HepG2 (cell line): ENCODE measurements around the gene COX7A1. TPM values are rescaled to one million over a fixed set of nuclear protein-coding genes. Genes with fewer than 3 reads are reported as not detected.

Experiments
- CBX1 ChIP-seq: IDR thresholded peaks from one replicate; pipeline ENCODE4 v1.6.1; 2016; ENCODE audit warnings: antibody characterized with exemption, low read depth
- CENPBD1 ChIP-seq: sonication (generic); formaldehyde crosslinking; IDR thresholded peaks from 2 replicates; pipeline ENCODE4 v1.8.0; 2022; ENCODE audit warnings: missing genetic modification reagents, low read depth, mild to moderate bottlenecking, borderline replicate concordance
- ETV5 ChIP-seq: IDR thresholded peaks from 2 replicates; pipeline ENCODE4 v1.6.1; 2018; ENCODE audit warnings: missing biosample characterization, missing genetic modification reagents, inconsistent platforms, borderline replicate concordance
- KDM5B ChIP-seq: sonication (generic); formaldehyde crosslinking; IDR thresholded peaks from 2 replicates; pipeline ENCODE4 v1.4.0; 2020; ENCODE audit warnings: missing genetic modification reagents, mild to moderate bottlenecking, borderline replicate concordance
- MEF2D ChIP-seq: sonication (generic); formaldehyde crosslinking; IDR thresholded peaks from 2 replicates; pipeline ENCODE4 v1.5.1; 2020; ENCODE audit warnings: mild to moderate bottlenecking, missing genetic modification reagents
- NFYC ChIP-seq: IDR thresholded peaks from 2 replicates; pipeline ENCODE4 v1.6.1; 2016; ENCODE audit warnings: missing genetic modification reagents, missing compliant biosample characterization
- PATZ1 ChIP-seq: sonication (generic); formaldehyde crosslinking; IDR thresholded peaks from 2 replicates; pipeline ENCODE4 v1.4.0; 2020; ENCODE audit warnings: missing genetic modification reagents
- SMAD1 ChIP-seq: sonication (generic); formaldehyde crosslinking; IDR thresholded peaks from 2 replicates; pipeline ENCODE4 v1.4.0; 2020; ENCODE audit warnings: missing genetic modification reagents, low read depth, mild to moderate bottlenecking, borderline replicate concordance
- SMAD9 ChIP-seq: sonication (generic); formaldehyde crosslinking; IDR thresholded peaks from 2 replicates; pipeline ENCODE4 v1.5.1; 2020; ENCODE audit warnings: mild to moderate bottlenecking, missing genetic modification reagents
- TFE3 ChIP-seq: IDR thresholded peaks from 2 replicates; pipeline ENCODE4 v1.6.1; 2016
- ZMAT5 ChIP-seq: sonication (generic); formaldehyde crosslinking; IDR thresholded peaks from 2 replicates; pipeline ENCODE4 v1.5.0; 2020; ENCODE audit warnings: mild to moderate bottlenecking, low read depth, missing genetic modification reagents, borderline replicate concordance
- polyA plus RNA-seq, 8 experiments: library from polyadenylated mRNA; depleted of rRNA in 3 of 8; stranded (reverse) in 7 of 8; unstranded in 1 of 8; fragments of >200 nt; fragmentation: Illumina TruSeq in 4 of 8; extraction: Trizol in 4 of 8; gene quantifications; 2 replicates each; pipeline versions ENCODE4 v1.2.1 to v1.2.3, GENCODE V29; 2011 to 2016; ENCODE audit warnings: low read depth in 4 of 8, missing spikeins in 1 of 8, mixed read lengths in 1 of 8; ENCODE audit not compliant: insufficient read depth in 1 of 8
- total RNA-seq, 5 experiments: library from RNA; depleted of rRNA; stranded (reverse); fragments of >200 nt; fragmentation: Illumina TruSeq; extraction: Trizol; gene quantifications; 2 replicates each; pipeline ENCODE4 v1.2.3, GENCODE V29; 2016; ENCODE audit warnings: low read depth in 1 of 5
- TF ChIP-seq, protein P1 (sequence below): sonication (generic); formaldehyde crosslinking; IDR thresholded peaks from 2 replicates; pipeline ENCODE4 v1.8.0; 2022; ENCODE audit warnings: missing genetic modification reagents, mild to moderate bottlenecking, moderate library complexity, borderline replicate concordance
- TF ChIP-seq, protein P2 (sequence below): sonication (generic); formaldehyde crosslinking; IDR thresholded peaks from 2 replicates; pipeline ENCODE4 v1.4.0; 2020; ENCODE audit warnings: missing genetic modification reagents, borderline replicate concordance
- TF ChIP-seq, protein P3 (sequence below): sonication (generic); formaldehyde crosslinking; IDR thresholded peaks from 2 replicates; pipeline ENCODE4 v1.5.0; 2020; ENCODE audit warnings: missing genetic modification reagents

The COX7A1 gene
- total and polyA plus RNA-seq, 2 of the 13 experiments (the other 11 are each of a cell fraction or from before 2014, with no cell fraction given), result not detected

- TF ChIP-seq ZMAT5 (CRISPR knock-in tag), result no peak
- TF ChIP-seq PATZ1 (CRISPR knock-in tag), result peak; percentile 47
- no peak for TF ChIP-seq CENPBD1
- no peak for TF ChIP-seq MEF2D (CRISPR knock-in tag)
- TF ChIP-seq, protein P1, sequence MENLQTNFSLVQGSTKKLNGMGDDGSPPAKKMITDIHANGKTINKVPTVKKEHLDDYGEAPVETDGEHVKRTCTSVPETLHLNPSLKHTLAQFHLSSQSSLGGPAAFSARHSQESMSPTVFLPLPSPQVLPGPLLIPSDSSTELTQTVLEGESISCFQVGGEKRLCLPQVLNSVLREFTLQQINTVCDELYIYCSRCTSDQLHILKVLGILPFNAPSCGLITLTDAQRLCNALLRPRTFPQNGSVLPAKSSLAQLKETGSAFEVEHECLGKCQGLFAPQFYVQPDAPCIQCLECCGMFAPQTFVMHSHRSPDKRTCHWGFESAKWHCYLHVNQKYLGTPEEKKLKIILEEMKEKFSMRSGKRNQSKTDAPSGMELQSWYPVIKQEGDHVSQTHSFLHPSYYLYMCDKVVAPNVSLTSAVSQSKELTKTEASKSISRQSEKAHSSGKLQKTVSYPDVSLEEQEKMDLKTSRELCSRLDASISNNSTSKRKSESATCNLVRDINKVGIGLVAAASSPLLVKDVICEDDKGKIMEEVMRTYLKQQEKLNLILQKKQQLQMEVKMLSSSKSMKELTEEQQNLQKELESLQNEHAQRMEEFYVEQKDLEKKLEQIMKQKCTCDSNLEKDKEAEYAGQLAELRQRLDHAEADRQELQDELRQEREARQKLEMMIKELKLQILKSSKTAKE (CRISPR knock-in tag), result no peak
- TF ChIP-seq ETV5, result no peak
- TF ChIP-seq, protein P2, sequence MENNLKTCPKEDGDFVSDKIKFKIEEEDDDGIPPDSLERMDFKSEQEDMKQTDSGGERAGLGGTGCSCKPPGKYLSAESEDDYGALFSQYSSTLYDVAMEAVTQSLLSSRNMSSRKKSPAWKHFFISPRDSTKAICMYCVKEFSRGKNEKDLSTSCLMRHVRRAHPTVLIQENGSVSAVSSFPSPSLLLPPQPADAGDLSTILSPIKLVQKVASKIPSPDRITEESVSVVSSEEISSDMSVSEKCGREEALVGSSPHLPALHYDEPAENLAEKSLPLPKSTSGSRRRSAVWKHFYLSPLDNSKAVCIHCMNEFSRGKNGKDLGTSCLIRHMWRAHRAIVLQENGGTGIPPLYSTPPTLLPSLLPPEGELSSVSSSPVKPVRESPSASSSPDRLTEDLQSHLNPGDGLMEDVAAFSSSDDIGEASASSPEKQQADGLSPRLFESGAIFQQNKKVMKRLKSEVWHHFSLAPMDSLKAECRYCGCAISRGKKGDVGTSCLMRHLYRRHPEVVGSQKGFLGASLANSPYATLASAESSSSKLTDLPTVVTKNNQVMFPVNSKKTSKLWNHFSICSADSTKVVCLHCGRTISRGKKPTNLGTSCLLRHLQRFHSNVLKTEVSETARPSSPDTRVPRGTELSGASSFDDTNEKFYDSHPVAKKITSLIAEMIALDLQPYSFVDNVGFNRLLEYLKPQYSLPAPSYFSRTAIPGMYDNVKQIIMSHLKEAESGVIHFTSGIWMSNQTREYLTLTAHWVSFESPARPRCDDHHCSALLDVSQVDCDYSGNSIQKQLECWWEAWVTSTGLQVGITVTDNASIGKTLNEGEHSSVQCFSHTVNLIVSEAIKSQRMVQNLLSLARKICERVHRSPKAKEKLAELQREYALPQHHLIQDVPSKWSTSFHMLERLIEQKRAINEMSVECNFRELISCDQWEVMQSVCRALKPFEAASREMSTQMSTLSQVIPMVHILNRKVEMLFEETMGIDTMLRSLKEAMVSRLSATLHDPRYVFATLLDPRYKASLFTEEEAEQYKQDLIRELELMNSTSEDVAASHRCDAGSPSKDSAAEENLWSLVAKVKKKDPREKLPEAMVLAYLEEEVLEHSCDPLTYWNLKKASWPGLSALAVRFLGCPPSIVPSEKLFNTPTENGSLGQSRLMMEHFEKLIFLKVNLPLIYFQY (CRISPR knock-in tag), result no peak
- no peak for TF ChIP-seq SMAD9 (CRISPR knock-in tag)
- no peak; the same call in 1 of the 2 replicates for TF ChIP-seq NFYC
- 0 out of 2 replicates have a peak, but pooled peaks have one; percentile 56 for TF ChIP-seq SMAD1 (CRISPR knock-in tag)
- peak; percentile 75 for TF ChIP-seq CBX1
- TF ChIP-seq, protein P3, sequence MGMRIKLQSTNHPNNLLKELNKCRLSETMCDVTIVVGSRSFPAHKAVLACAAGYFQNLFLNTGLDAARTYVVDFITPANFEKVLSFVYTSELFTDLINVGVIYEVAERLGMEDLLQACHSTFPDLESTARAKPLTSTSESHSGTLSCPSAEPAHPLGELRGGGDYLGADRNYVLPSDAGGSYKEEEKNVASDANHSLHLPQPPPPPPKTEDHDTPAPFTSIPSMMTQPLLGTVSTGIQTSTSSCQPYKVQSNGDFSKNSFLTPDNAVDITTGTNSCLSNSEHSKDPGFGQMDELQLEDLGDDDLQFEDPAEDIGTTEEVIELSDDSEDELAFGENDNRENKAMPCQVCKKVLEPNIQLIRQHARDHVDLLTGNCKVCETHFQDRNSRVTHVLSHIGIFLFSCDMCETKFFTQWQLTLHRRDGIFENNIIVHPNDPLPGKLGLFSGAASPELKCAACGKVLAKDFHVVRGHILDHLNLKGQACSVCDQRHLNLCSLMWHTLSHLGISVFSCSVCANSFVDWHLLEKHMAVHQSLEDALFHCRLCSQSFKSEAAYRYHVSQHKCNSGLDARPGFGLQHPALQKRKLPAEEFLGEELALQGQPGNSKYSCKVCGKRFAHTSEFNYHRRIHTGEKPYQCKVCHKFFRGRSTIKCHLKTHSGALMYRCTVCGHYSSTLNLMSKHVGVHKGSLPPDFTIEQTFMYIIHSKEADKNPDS, result no peak
- TF ChIP-seq TFE3 (CRISPR knock-in tag), result no peak
- TF ChIP-seq KDM5B (CRISPR knock-in tag), result no peak
These were observed 36.5 kb downstream of the COX7A1 start, which contains the start of gene TBCB (continued) for GRCh38 chr19:36115453-36116343.
